GM21528 (cell line): ENCODE measurements around the gene ACTL7A.
"Not testable (repeated sequence)": the region's sequence is repeated elsewhere in the genome, so short reads cannot be mapped to it uniquely, and the experiment has no call there.

Source experiments
- ATAC-seq: cut with Tn5 transposase; IDR thresholded peaks from one replicate; pipeline ENCODE4 v1.9.1; 2021; ENCODE audit warnings: mild to moderate bottlenecking, moderate library complexity; ENCODE audit not compliant: unreplicated experiment, low FRiP score

Gene ACTL7A

GRCh38 chr9:108874058-108874788, 12.2 kb downstream of the ACTL7A start:
- no peak for ATAC-seq

DNA sequence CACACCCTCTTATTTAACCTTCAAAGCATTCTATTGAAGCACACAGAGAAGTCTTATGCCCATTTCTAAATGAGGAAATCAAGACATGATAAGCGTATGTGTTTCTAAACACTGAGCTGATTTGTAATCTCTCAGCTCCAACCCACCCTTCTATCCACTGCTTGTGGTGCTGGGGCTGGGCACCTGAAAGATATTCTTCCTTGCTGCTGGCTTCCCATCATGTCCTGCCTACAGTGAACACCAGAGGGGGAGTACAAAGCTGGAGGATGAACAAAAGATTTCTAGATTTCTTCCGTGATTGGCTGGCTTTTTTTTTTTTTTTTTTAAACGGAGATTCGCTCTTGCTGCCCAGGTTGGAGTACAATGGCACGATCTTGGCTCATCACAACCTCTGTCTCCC, 14.4 kb downstream of the ACTL7A start:
- ATAC-seq, result no peak

- ATAC-seq, result no peak
These were observed 15.5 kb downstream of the ACTL7A start for GRCh38 chr9:108877524-108877923.

DNA sequence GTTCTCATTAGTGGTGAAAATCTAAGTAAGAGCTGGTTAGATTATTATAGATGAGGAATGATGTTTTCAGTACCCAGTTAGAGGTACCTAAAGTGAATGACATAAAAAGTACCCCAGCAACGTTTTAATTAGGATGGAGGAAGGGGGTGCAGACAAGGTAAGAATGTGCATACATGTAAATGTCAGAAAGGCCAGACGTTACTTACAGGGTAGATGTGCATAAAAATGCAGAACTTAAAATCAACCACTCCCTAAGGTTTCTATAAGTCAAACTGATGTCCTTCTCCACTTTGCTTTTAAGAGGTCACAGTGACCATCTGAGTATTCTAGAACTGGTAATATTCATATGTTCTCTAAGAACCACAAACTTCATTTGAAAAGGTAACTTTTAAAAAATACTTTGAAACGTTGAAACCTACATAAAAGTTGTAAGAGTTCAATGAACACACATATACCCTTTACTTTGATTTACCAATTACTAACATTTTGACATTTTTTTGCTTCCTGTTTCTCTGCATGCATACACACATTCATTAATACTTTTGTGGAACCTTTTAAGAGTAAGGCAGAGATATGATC, 18.8 kb downstream of the ACTL7A start:
- no peak for ATAC-seq

DNA sequence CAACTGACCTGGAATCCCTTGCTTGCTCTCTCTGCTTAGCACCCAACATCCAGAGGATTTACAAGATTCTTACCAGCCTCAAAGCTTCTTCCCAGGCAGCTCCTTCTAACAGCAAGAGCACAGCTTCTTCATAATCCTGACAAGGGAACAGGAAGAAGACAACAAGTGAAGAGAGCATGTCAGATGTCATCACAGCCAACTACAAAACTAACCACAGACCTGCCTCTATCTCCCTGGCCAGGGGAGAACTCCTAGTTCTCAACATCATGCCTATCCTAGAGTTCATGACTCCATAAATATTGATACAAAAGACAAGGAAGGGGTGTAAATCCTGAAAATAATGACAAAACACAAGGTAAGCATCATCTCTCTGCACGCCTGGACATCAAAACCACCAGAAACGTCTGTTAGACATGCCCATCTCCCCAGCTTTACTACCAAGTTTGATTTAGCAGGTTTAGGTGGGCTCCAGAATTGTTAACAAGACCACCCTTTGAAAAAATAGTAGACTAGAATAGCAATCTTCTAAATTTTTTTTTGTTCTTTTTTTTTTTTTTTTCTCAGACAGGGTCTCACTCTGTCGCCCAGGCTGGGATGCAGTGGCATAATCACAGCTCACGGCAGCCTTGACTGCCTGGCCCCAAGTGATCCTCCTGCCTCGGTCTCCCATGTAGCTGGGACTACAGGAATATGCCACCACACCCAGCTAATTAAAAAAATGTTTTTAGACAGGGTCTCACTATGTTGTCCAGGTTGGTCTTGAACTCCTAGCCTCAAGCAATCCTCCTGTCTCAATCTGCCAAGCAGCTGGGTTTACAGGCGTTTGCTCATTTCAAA, 20.2 kb downstream of the ACTL7A start:
- ATAC-seq, result no peak

DNA sequence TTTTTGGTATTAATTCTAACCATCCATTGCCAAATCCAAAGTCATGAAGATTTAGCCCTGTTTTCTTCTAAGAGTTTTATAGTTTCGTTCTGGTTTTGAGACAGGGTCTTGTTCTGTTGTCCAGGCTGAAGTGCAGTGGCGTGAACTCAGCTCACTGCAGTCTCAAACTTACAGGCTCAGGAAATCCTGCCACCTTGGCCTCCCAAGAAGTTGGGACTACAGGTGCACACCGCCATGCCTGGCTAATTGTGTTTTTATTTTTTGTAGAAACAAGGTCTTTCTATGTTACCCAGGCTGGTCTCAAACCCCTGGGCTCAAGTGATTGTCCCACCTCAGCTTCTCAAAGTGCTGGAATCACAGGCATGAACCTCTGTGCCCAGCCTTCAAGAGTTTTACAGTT, 21.0 kb downstream of the ACTL7A start:
- no peak for ATAC-seq

DNA sequence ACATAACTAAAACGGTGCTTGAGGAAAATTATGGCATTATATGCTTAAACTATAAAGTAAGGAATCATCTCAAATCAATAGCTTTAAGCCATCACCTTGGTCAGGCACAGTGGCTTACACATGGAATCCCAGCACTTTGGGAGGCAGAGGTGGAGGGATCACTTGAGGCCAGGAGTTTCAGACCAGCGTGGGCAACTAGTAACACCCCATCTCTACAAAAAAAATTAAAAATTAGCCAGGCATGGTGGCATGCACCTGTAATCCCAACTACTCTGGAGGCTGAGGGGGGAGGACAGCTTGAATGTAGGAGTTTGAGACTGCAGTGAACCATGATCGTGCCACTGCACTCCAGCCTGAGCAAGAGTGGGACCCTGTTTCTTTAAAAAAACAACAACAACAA, 22.6 kb downstream of the ACTL7A start:
- no peak for ATAC-seq

- peak; percentile 98 for ATAC-seq
These were observed 23.7 kb downstream of the ACTL7A start for GRCh38 chr9:108885643-108886348.

- ATAC-seq, result not testable (repeated sequence)
These were observed 24.7 kb downstream of the ACTL7A start for GRCh38 chr9:108886594-108887271.

GRCh38 chr9:108889649-108890067, 27.6 kb downstream of the ACTL7A start:
- no peak for ATAC-seq

- no peak for ATAC-seq
These were observed 32.3 kb downstream of the ACTL7A start for GRCh38 chr9:108894225-108894997.

- no peak for ATAC-seq
These were observed 35.4 kb downstream of the ACTL7A start for GRCh38 chr9:108897324-108898096.

- ATAC-seq, result not testable (repeated sequence)
These were observed 37.1 kb downstream of the ACTL7A start for GRCh38 chr9:108899023-108899695.

GRCh38 chr9:108900176-108900575, 38.1 kb downstream of the ACTL7A start:
- no peak for ATAC-seq

DNA sequence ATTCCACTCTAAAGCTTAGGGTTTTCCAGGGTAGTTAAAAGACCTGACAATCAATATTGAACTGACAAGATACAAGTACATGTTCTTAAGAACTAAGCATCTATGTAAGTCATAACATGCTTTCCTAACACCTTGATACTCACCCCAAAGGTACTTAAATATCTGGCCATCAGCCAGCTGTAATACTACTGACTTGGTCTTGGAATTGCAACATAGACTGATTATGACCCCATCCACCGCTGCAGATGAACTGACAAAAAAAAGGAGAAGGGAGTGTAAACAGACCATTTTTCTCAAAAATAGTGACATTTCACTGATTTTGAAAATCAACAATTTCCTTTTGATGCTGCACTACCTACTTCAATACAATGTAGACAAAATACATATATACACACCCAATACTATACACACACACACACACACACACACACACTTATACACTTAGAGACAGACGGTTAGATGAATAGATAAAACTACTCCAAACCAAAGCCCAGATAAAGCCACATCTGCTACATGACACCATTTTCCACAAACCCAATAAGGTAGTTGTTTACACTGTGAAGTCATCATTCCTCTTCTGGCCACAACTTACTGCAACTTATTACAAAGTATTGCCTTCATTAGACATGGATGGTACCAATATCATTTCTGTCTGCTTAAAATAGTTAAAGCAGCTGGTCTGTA, 41.5 kb downstream of the ACTL7A start:
- no peak for ATAC-seq

DNA sequence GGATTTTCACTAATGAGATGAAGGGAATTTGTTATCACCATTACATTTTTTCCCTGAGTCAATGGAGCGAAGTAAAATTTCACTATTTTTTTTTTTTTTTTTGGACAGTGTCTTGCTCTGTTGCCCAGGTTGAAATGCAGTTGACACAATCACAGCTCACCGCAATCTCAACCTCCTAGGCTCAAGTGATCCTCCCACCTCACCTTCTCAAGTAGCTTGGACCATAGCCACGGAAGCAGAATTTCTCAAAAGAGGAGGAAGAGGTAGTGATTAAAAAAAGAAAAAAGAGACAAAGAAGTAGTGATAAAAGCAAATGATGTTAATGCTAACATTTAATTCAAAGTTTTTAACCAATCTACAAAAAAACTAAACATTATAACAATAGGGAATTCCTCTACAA, 42.1 kb downstream of the ACTL7A start:
- no peak for ATAC-seq

- ATAC-seq, result no peak
These were observed 43.4 kb downstream of the ACTL7A start for GRCh38 chr9:108905494-108905893.

- no peak for ATAC-seq
These were observed 48.3 kb downstream of the ACTL7A start for GRCh38 chr9:108910402-108910801.
